Right atrium auricular region (tissue), 2 donors: Measurements from ENCODE around the gene TMEM150A. TPM values are rescaled to one million over a fixed set of nuclear protein-coding genes. Genes with fewer than 3 reads are reported as not detected.

Experiments
- DNase-seq: peaks from one replicate; pipeline ENCODE4 v3.0.0-alpha.2; 2019; ENCODE audit warnings: low spot score
- H3K27ac ChIP-seq, 2 donors: fragments of 200-600 bp; sonication (generic); 1 replicate in 1 of 2; 2 replicates in 1 of 2; pipeline ENCODE4 v1.5.1; 2016 to 2019
- H3K27me3 ChIP-seq, 2 donors: fragments of 200-600 bp; sonication (generic); one replicate each; pipeline versions ENCODE4 v1.5.1 to v1.6.0; 2017 to 2019
- H3K36me3 ChIP-seq: fragments of 200-600 bp; sonication (generic); one replicate; pipeline ENCODE4 v1.5.1; 2016
- H3K4me1 ChIP-seq, 2 donors: fragments of 200-600 bp; sonication (generic); one replicate each; pipeline versions ENCODE4 v1.5.1 to v1.6.0; 2017 to 2019
- H3K4me3 ChIP-seq, 2 donors: fragments of 200-600 bp; sonication (generic); 1 replicate in 1 of 2; 2 replicates in 1 of 2; pipeline ENCODE4 v1.5.1; 2017 to 2019; ENCODE audit warnings: mild to moderate bottlenecking in 1 of 2, moderate library complexity in 1 of 2
- H3K9me3 ChIP-seq, 2 donors: fragments of 200-600 bp; sonication (generic); one replicate each; pipeline ENCODE4 v1.5.1; 2019
- CTCF ChIP-seq, 2 donors: fragments of 200-600 bp; sonication (generic); IDR thresholded peaks; one replicate each; pipeline ENCODE4 v1.5.1; 2019; ENCODE audit warnings: antibody characterized with exemption in 2 of 2
- total RNA-seq, 2 donors: library from RNA; depleted of rRNA; stranded (reverse); fragments of >200 nt; gene quantifications; one replicate each; pipeline ENCODE4 v1.1.0, GENCODE V29; 2016

TMEM150A gene
- total RNA-seq, 2 donors from 2014 or later, result 15.8 to 21.7 TPM

DNA sequence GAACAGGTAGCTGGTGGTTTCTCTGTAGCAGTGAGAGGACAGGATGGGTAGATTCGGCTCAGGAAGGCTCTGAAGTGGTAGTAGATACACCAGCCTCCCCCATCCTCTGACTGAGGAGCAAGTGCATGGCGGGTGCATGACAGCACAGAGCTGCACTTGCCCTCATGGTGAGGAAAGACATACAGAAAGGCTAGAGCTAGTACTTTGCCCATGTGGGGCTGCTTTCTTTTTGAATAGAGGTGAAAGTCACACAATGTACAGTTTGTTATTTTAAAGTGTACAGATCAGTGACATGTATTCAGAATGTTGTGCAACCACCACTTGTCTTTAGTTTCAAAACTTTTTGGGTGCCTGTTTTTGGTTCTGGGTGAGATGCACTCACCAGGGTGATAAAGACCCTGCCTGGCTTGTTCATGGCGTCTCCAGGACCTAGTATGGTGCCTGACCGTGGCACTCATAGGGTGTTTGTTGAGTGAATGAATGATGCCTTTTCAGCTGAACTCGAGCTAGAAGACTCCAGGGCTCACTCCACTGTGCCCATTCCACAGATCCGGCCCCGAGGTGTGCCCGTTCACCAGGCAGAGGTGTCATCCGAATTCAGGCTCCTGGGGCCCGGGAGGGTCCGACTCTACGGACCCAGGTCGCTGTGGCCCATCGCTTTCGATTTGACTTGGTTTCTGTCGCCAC lies 18.7 kb downstream of the TMEM150A start:
- peaks cover 0 to 63% of the 10 kb centered on the region in 2 donors for H3K4me1 ChIP-seq
- no peak for TF ChIP-seq CTCF (IDR thresholded peaks at IDR 0.05)
- H3K36me3 ChIP-seq, result no peaks in the 10 kb centered on the region
- H3K4me3 ChIP-seq, result peak overlapping the region; percentile 63 to 68
- H3K27ac ChIP-seq, result peak overlapping the region; percentile 90 to 98
- H3K9me3 ChIP-seq, result no peaks in the 10 kb centered on the region
- DNase-seq, result no peak
- H3K27me3 ChIP-seq, result no peaks in the 10 kb centered on the region

GRCh38 chr2:85582492-85582891 lies 20.0 kb downstream of the TMEM150A start:
- H3K27me3 ChIP-seq, result no peaks in the 10 kb centered on the region
- no peak for TF ChIP-seq CTCF (IDR thresholded peaks at IDR 0.05)
- DNase-seq, result no peak
- H3K4me3 ChIP-seq, result no peak overlapping the region
- H3K27ac ChIP-seq, result no peak overlapping the region
- H3K9me3 ChIP-seq, result no peaks in the 10 kb centered on the region
- peaks cover 0 to 63% of the 10 kb centered on the region in 2 donors for H3K4me1 ChIP-seq
- H3K36me3 ChIP-seq, result no peaks in the 10 kb centered on the region

DNA sequence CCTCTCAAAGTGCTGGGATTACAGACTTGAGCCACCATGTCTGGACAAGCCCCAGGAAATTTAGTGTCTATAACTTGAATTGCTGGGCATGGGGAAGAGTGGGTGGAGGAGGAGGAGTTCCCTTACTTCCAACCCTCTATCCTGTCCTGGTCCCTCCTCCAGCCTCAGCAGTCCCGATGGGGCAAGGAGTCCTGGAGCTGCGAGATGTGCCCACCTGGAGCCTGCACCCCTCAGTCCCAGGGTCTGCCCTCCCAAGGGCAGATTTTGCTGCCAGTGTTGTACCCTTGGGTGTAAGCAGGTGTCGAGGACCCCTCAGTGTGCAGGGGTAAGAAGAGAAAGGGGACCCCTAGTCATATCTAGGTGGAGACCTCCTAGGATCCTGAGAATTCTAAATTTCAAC lies 22.3 kb downstream of the TMEM150A start:
- peaks cover 0 to 44% of the 10 kb centered on the region in 2 donors for H3K4me1 ChIP-seq
- H3K27me3 ChIP-seq, result no peaks in the 10 kb centered on the region
- no peaks in the 10 kb centered on the region for H3K36me3 ChIP-seq
- DNase-seq, result no peak
- H3K4me3 ChIP-seq, result no peak overlapping the region
- H3K27ac ChIP-seq, result peak overlapping the region; percentile 80
- no peak for TF ChIP-seq CTCF (IDR thresholded peaks at IDR 0.05)
- no peaks in the 10 kb centered on the region for H3K9me3 ChIP-seq

DNA sequence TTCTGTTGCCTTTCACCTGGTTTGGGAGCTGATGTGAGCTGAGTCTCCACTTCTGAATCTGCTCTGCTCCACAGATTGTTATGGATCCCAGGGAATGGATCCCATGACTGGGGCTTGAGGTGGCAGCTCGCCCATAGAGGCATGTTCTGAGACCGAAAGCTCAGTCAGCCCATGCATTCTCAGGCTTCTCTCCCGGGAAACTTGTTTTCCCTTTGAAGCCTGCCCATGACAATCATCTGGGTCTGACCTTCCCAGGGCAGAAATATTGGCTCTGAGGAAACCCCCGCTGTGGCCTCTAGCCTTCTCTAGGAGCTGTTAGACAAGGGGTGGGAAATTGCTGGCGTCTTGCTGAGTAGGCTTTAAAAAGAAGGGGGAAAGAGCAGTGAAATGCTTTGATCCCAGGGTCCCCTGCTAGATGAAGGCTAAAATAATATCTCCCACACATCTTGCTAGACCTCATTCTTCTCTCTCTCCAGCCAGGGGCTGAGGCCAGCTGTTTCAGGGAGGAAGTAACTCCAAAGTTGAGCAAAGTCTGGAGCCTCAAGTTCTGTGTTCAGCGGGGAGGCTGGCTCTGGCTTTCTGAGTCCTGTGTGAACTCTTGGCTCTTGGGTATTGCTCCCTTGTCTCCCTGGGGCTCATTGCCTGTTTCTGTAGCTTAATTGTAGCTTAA lies 23.1 kb downstream of the TMEM150A start:
- peak; percentile 67 for DNase-seq
- no peaks in the 10 kb centered on the region for H3K9me3 ChIP-seq
- no peak for TF ChIP-seq CTCF (IDR thresholded peaks at IDR 0.05)
- peak overlapping the region; percentile 80 for H3K27ac ChIP-seq
- H3K4me1 ChIP-seq, result peaks cover 0 to 37% of the 10 kb centered on the region in 2 donors
- H3K4me3 ChIP-seq, result no peak overlapping the region
- H3K27me3 ChIP-seq, result no peaks in the 10 kb centered on the region
- no peaks in the 10 kb centered on the region for H3K36me3 ChIP-seq

DNA sequence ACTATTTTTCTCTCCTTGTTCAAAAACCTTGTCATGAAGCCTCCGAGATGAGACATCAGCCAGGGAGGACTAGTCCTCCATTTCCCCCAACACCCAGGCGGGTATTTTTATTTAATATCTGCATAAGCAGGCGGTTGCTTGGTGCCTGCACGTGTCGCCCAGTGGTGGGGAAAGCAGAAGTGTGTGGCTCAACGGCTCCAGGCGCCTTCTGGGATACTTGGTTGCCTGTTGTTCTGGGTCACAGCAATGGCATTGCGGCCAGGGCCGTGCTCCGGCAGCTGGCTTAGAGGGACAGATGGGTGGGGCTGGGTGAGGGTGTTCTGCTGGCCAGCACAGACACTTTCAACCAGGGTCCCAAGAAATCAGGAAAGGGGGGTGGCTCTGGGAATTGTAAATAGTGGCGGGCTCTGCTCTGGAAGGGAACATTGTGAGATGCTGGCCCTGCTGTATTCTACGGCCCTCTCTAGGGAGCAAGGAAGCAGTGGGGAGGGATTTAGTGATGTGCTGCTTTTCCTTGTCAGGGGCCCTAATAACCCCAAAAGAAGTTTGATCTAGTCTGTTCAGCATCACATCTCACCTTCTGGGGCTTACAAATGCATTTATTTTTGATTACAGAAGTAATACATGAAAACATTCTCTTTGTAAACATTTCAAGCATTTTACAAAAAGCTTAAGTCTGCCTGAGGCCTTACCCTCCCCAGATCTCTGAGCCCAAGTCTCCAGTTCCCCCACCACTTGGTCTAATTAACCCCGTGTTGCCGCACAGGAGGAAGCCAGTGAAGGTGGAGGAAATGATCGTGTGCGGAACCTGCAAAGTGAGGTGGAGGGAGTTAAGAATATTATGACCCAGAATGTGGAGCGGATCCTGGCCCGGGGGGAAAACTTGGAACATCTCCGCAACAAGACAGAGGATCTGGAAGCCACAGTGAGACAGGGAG lies 24.0 kb downstream of the TMEM150A start:
- no peak for TF ChIP-seq CTCF (IDR thresholded peaks at IDR 0.05)
- Histone ChIP-seq H3K9me3 (no peaks in the 10 kb centered on the region), H3K36me3 (no peaks in the 10 kb centered on the region), H3K4me1 (peaks cover 0 to 32% of the 10 kb centered on the region in 2 donors), H3K27ac (peak overlapping the region; percentile 80), H3K4me3 (peak overlapping the region in 1 of 2 donors; percentile 37), H3K27me3 (no peaks in the 10 kb centered on the region)
- DNase-seq, result peak; percentile 83
